Nephron progenitor cell (in vitro differentiated cells): Measurements from ENCODE around the gene PIR.

Experiments
- DNase-seq: peaks from one replicate; pipeline ENCODE4 v3.0.0; 2021
- H3K27ac Mint-ChIP-seq: 2 replicates; pipeline ENCODE4 v1.8.0; 2021; ENCODE audit warnings: mild to moderate bottlenecking, moderate library complexity, mixed read lengths
- H3K27me3 Mint-ChIP-seq: 2 replicates; pipeline ENCODE4 v1.8.0; 2021; ENCODE audit warnings: mild to moderate bottlenecking, low read depth, mixed read lengths; ENCODE audit not compliant: poor library complexity
- H3K36me3 Mint-ChIP-seq: 2 replicates; pipeline ENCODE4 v1.8.0; 2021; ENCODE audit warnings: low read depth, mixed read lengths
- H3K4me1 Mint-ChIP-seq: 2 replicates; pipeline ENCODE4 v1.8.0; 2021; ENCODE audit warnings: mixed read lengths
- H3K4me3 Mint-ChIP-seq: 2 replicates; pipeline ENCODE4 v1.8.0; 2021; ENCODE audit warnings: mild to moderate bottlenecking, moderate library complexity, mixed read lengths
- H3K9me3 Mint-ChIP-seq: 2 replicates; pipeline ENCODE4 v1.8.0; 2021; ENCODE audit warnings: mild to moderate bottlenecking, moderate library complexity, mixed read lengths
- TF ChIP-seq, protein P1 (sequence below): fragments of 200-600 bp; sonication (generic); IDR thresholded peaks from 2 replicates; pipeline ENCODE4 v1.5.0; 2021; ENCODE audit warnings: antibody characterized with exemption

PIR gene

DNA sequence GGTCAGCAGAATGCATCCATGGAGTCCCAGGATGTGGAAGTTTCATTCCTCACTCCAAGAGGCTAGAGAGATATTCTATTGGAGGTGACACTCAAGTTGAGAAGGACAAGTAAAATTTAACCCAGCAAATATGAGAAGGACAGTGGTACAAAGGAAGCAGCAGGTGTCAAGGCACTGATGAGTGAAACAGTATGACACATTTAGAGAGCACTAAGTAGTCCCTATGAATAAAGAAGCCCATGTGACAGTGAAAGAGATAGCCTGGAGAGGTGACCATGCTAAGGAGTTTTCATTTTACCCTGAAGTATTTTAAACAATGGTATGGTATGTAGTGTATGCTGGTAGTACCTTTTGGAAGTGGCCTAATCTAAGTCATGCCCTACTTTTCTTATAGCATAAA lies 16.7 kb upstream of the PIR start:
- H3K27ac Mint-ChIP-seq = no peak overlapping the region
- no peaks in the 10 kb centered on the region for H3K4me1 Mint-ChIP-seq
- peaks cover 8% of the 10 kb centered on the region for H3K27me3 Mint-ChIP-seq
- no peaks in the 10 kb centered on the region for H3K36me3 Mint-ChIP-seq
- no peak overlapping the region for H3K4me3 Mint-ChIP-seq
- DNase-seq = no peak
- TF ChIP-seq, protein P1, sequence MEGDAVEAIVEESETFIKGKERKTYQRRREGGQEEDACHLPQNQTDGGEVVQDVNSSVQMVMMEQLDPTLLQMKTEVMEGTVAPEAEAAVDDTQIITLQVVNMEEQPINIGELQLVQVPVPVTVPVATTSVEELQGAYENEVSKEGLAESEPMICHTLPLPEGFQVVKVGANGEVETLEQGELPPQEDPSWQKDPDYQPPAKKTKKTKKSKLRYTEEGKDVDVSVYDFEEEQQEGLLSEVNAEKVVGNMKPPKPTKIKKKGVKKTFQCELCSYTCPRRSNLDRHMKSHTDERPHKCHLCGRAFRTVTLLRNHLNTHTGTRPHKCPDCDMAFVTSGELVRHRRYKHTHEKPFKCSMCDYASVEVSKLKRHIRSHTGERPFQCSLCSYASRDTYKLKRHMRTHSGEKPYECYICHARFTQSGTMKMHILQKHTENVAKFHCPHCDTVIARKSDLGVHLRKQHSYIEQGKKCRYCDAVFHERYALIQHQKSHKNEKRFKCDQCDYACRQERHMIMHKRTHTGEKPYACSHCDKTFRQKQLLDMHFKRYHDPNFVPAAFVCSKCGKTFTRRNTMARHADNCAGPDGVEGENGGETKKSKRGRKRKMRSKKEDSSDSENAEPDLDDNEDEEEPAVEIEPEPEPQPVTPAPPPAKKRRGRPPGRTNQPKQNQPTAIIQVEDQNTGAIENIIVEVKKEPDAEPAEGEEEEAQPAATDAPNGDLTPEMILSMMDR = no peak
- no peaks in the 10 kb centered on the region for H3K9me3 Mint-ChIP-seq

DNA sequence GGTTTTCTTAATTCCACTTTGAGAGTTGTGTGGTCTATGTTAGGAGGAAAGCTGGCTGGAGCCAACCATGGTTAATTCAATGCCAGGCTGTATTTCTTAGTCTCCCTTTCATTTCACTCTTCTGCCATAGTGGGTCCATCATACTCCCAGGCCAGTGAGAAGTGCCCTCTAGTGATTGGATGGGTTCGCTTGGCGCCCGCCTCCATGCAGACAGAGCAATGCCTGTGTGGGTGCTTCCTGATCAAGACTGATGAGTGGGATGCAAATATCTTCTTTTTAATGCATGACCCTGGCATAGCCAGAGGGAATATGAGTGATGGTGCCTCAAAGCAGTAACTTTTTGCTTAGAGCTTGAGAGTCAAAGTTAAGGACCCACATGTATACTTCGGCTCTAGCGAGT lies 13.9 kb upstream of the PIR start:
- Mint-ChIP-seq H3K27ac (no peak overlapping the region), H3K4me3 (no peak overlapping the region), H3K36me3 (no peaks in the 10 kb centered on the region), H3K9me3 (no peaks in the 10 kb centered on the region), H3K27me3 (peaks cover 4% of the 10 kb centered on the region), H3K4me1 (no peaks in the 10 kb centered on the region)
- TF ChIP-seq, protein P1 = no peak
- no peak for DNase-seq

DNA sequence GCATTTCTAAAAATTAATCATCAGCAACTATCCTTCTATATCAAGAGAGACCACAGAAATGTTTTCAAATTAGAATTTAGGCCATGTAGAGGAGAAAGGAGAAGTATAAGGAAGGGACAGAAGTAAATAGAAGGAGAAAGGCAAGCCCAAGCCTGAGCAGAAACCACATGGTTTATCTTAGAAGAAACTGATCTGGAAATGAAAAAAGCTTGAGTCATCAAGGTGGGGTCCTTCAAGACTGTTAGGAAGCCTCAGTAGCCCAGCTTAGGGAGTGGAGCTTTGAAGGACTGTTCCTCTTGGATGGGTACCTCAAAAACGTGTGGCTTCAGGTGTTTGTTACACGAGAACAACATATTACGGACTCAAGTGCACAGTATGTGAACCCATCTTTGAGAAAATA lies 12.0 kb upstream of the PIR start:
- no peak overlapping the region for H3K27ac Mint-ChIP-seq
- H3K27me3 Mint-ChIP-seq = peaks cover 4% of the 10 kb centered on the region
- DNase-seq = no peak
- TF ChIP-seq, protein P1 = no peak
- no peaks in the 10 kb centered on the region for H3K36me3 Mint-ChIP-seq
- no peaks in the 10 kb centered on the region for H3K9me3 Mint-ChIP-seq
- no peak overlapping the region for H3K4me3 Mint-ChIP-seq
- H3K4me1 Mint-ChIP-seq = no peaks in the 10 kb centered on the region

DNA sequence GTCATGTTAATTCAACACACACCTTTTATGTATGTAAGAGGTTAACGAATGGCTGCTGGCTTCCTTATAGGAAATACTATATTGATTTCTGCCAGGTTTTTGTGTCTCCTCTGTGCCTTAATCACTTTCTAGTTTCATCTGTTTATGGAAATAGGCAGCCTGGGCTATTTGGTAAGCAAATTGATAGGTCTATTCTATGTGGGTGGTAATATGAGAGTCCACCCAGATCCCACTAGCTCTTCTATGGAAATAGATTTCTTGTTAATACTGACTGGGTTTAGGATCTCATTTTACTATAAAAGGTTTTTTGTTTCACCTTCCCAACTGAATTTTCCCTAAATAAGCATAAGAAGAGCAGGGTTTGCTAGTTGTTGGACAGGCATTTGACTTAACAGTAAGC lies 11.5 kb upstream of the PIR start:
- Mint-ChIP-seq H3K27ac (no peak overlapping the region), H3K9me3 (no peaks in the 10 kb centered on the region), H3K36me3 (no peaks in the 10 kb centered on the region), H3K4me3 (no peak overlapping the region), H3K27me3 (peaks cover 4% of the 10 kb centered on the region), H3K4me1 (no peaks in the 10 kb centered on the region)
- DNase-seq = no peak
- TF ChIP-seq, protein P1 = no peak

DNA sequence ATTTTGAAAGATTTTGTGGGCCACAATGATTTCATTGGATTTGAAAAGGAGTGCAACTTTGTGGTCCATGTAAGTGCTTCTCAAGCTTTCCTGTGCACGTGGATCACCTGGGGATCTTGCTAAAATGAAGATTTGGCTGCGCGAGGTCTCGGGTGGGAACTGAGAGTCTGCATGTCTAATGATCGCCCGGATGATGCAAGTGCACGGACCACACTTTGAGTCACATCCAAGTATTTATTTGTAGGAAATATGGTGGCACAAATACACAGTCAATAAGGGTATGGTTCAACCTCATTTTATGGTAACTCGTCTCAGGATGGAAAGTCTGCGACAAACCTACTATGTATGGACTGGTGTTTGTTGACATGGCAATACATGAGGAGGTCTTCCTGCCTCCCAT lies 8.4 kb upstream of the PIR start:
- Mint-ChIP-seq H3K9me3 (no peaks in the 10 kb centered on the region), H3K4me3 (no peak overlapping the region), H3K27ac (no peak overlapping the region), H3K36me3 (no peaks in the 10 kb centered on the region), H3K27me3 (peaks cover 4% of the 10 kb centered on the region), H3K4me1 (peaks cover 5% of the 10 kb centered on the region)
- no peak for DNase-seq
- TF ChIP-seq, protein P1 = no peak

DNA sequence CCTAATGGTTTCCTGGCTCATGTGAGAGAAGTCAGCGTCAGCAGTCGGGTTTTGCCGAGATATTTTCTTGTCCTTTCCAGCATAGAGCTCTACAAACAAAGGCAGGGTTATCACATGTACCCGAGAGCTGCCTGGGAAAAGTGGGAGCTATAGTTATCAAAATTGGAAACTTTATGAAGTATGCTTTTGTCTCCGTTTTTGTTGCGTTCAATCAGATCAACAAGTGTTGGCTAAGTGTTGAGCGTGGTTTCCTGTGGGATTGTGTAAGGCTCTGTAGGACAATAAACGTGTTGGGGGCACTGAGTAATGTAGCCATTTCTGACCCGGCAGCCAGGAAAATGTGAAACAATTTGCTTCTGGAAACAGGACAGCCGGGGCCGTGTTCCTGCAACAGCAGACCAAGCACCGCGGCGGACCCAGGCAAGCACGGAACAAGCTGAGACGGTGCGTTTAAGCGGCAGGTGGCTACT lies 7.4 kb upstream of the PIR start, which contains the start of gene BMX:
Gene BMX (plus strand): TSS at position 311 of the 470 bp plus-strand sequence. CDS start 7,547 bp downstream, outside the sequence.
- DNase-seq = no peak
- H3K4me1 Mint-ChIP-seq = peaks cover 5% of the 10 kb centered on the region
- H3K27ac Mint-ChIP-seq = no peak within 1 kb of the TSS
- no peaks in the 10 kb centered on the region for H3K9me3 Mint-ChIP-seq
- H3K36me3 Mint-ChIP-seq = no peaks in the 10 kb centered on the region
- H3K4me3 Mint-ChIP-seq = no peak within 1 kb of the TSS
- H3K27me3 Mint-ChIP-seq = peaks cover 4% of the 10 kb centered on the region
- TF ChIP-seq, protein P1 = no peak
